ENCODE results near the gene RAB11FIP4.

DNA sequence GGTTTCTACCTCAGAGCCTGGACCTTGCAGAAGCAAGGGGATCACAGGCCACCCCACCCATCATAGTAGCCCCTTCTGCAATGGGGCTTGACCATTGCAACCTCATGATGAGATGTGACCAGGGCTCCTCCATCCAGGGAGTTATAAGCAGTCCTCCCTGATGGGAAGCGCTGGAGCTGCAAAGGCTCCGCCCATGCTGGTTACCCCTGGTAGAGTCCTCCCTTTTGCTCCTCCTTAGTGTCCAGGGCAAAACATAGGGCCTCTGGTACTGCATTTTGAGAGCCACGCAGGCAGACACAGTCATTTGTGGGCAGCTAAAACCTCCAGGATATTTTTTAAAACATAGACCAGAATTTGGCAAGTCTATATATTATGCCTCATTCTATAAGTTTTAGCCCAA lies 161.1 kb downstream of the RAB11FIP4 start:
- TF ChIP-seq NR2F2 (IDR thresholded peaks at IDR 0.05) (no peak), TAF1 (conservative IDR thresholded peaks at IDR 0.05) (no peak), RXRA (IDR thresholded peaks at IDR 0.05) (no peak), RAD21 (IDR thresholded peaks at IDR 0.05) (no peak), YY1 (IDR thresholded peaks at IDR 0.05) (no peak)
- TF ChIP-seq, protein P1, sequence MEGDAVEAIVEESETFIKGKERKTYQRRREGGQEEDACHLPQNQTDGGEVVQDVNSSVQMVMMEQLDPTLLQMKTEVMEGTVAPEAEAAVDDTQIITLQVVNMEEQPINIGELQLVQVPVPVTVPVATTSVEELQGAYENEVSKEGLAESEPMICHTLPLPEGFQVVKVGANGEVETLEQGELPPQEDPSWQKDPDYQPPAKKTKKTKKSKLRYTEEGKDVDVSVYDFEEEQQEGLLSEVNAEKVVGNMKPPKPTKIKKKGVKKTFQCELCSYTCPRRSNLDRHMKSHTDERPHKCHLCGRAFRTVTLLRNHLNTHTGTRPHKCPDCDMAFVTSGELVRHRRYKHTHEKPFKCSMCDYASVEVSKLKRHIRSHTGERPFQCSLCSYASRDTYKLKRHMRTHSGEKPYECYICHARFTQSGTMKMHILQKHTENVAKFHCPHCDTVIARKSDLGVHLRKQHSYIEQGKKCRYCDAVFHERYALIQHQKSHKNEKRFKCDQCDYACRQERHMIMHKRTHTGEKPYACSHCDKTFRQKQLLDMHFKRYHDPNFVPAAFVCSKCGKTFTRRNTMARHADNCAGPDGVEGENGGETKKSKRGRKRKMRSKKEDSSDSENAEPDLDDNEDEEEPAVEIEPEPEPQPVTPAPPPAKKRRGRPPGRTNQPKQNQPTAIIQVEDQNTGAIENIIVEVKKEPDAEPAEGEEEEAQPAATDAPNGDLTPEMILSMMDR (IDR thresholded peaks at IDR 0.05; ENCODE audit: low read depth, low read length, missing input control): no peak
- TF ChIP-seq, protein P2, sequence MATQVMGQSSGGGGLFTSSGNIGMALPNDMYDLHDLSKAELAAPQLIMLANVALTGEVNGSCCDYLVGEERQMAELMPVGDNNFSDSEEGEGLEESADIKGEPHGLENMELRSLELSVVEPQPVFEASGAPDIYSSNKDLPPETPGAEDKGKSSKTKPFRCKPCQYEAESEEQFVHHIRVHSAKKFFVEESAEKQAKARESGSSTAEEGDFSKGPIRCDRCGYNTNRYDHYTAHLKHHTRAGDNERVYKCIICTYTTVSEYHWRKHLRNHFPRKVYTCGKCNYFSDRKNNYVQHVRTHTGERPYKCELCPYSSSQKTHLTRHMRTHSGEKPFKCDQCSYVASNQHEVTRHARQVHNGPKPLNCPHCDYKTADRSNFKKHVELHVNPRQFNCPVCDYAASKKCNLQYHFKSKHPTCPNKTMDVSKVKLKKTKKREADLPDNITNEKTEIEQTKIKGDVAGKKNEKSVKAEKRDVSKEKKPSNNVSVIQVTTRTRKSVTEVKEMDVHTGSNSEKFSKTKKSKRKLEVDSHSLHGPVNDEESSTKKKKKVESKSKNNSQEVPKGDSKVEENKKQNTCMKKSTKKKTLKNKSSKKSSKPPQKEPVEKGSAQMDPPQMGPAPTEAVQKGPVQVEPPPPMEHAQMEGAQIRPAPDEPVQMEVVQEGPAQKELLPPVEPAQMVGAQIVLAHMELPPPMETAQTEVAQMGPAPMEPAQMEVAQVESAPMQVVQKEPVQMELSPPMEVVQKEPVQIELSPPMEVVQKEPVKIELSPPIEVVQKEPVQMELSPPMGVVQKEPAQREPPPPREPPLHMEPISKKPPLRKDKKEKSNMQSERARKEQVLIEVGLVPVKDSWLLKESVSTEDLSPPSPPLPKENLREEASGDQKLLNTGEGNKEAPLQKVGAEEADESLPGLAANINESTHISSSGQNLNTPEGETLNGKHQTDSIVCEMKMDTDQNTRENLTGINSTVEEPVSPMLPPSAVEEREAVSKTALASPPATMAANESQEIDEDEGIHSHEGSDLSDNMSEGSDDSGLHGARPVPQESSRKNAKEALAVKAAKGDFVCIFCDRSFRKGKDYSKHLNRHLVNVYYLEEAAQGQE (IDR thresholded peaks at IDR 0.05): no peak
- TF ChIP-seq, protein P3, sequence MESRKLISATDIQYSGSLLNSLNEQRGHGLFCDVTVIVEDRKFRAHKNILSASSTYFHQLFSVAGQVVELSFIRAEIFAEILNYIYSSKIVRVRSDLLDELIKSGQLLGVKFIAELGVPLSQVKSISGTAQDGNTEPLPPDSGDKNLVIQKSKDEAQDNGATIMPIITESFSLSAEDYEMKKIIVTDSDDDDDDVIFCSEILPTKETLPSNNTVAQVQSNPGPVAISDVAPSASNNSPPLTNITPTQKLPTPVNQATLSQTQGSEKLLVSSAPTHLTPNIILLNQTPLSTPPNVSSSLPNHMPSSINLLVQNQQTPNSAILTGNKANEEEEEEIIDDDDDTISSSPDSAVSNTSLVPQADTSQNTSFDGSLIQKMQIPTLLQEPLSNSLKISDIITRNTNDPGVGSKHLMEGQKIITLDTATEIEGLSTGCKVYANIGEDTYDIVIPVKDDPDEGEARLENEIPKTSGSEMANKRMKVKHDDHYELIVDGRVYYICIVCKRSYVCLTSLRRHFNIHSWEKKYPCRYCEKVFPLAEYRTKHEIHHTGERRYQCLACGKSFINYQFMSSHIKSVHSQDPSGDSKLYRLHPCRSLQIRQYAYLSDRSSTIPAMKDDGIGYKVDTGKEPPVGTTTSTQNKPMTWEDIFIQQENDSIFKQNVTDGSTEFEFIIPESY (IDR thresholded peaks at IDR 0.05): no peak

All from liver (tissue), 3 donors.